NB4 (cell line): ENCODE results near the gene RIMS1.

Experiments
- DNase-seq: peaks from one replicate; pipeline ENCODE4 v3.0.0; 2010; ENCODE audit warnings: low read depth
- H3K4me3 ChIP-seq: one replicate; pipeline ENCODE4 v1.5.1; 2011; ENCODE audit warnings: mild to moderate bottlenecking, low read depth, low read length, moderate library complexity
- CTCF ChIP-seq: IDR thresholded peaks from one replicate; pipeline ENCODE4 v1.5.1; 2012; ENCODE audit warnings: low read depth, low read length
- MAX ChIP-seq: IDR thresholded peaks from 2 replicates; pipeline ENCODE4 v1.6.1; 2011; ENCODE audit warnings: low read depth, low read length
- MYC ChIP-seq: IDR thresholded peaks from 2 replicates; pipeline ENCODE4 v1.6.1; 2011; ENCODE audit warnings: low read depth, low read length
- POLR2A ChIP-seq: IDR thresholded peaks from 2 replicates; pipeline ENCODE4 v1.6.1; 2011; ENCODE audit warnings: mild to moderate bottlenecking; ENCODE audit not compliant: insufficient read length; ENCODE audit errors: extremely low read depth

Gene RIMS1

GRCh38 chr6:71965404-71965803 is 79.1 kb downstream of the RIMS1 start:
- no peak for DNase-seq
- no peak for TF ChIP-seq MAX
- H3K4me3 ChIP-seq: no peak overlapping the region

GRCh38 chr6:71967436-71967835 is 81.1 kb downstream of the RIMS1 start:
- TF ChIP-seq MYC (no peak), POLR2A (no peak), MAX (no peak), CTCF (no peak)
- H3K4me3 ChIP-seq: no peak overlapping the region
- DNase-seq: peak; percentile 3

- H3K4me3 ChIP-seq: no peak overlapping the region
- peak; percentile 26 for DNase-seq
- no peak for TF ChIP-seq POLR2A
- no peak for TF ChIP-seq MAX
- no peak for TF ChIP-seq CTCF
- TF ChIP-seq MYC: no peak
Measured at GRCh38 chr6:71977884-71978283, 91.5 kb downstream of the RIMS1 start.

GRCh38 chr6:71979911-71980310 is 93.6 kb downstream of the RIMS1 start:
- DNase-seq: no peak
- TF ChIP-seq MYC (no peak), CTCF (no peak), POLR2A (no peak), MAX (no peak)
- H3K4me3 ChIP-seq: no peak overlapping the region

GRCh38 chr6:71982389-71982788 is 96.0 kb downstream of the RIMS1 start:
- no peak for DNase-seq
- no peak overlapping the region for H3K4me3 ChIP-seq
- TF ChIP-seq POLR2A (no peak), MAX (no peak), MYC (no peak), CTCF (no peak)

GRCh38 chr6:71983131-71983530 is 96.8 kb downstream of the RIMS1 start:
- DNase-seq: no peak
- no peak for TF ChIP-seq MAX
- H3K4me3 ChIP-seq: no peak overlapping the region

GRCh38 chr6:71994705-71995271 is 108.4 kb downstream of the RIMS1 start:
- TF ChIP-seq CTCF (no peak), MYC (no peak), POLR2A (no peak), MAX (no peak)
- H3K4me3 ChIP-seq: no peak overlapping the region
- no peak for DNase-seq
